Body of pancreas (tissue), 4 donors: Measurements from ENCODE around the gene DNMBP.

Experiments used
- CTCF ChIP-seq, 7 experiments: fragments of 450-650 bp in 4 of 7; fragments of 200-600 bp in 3 of 7; sonication (generic) in 3 of 7; IDR thresholded peaks; one replicate each; pipeline ENCODE4 v1.5.1; 2016 to 2019; ENCODE audit warnings: antibody characterized with exemption in 7 of 7
- POLR2A ChIP-seq, 3 donors: fragments of 450-650 bp; IDR thresholded peaks; one replicate each; pipeline ENCODE4 v1.6.1; 2016; ENCODE audit warnings: antibody characterized with exemption in 3 of 3, mild to moderate bottlenecking in 2 of 3

GRCh38 chr10:99927721-99928280 lies 81.9 kb downstream of the DNMBP start:
- no peak for TF ChIP-seq CTCF (IDR thresholded peaks at IDR 0.05)
- peak in 2 of 3 donors; percentile 15 to 47 for TF ChIP-seq POLR2A (IDR thresholded peaks at IDR 0.05)
